Lung (tissue), 12 donors: ENCODE measurements around the gene KLHL4. TPM values are rescaled to one million over a fixed set of nuclear protein-coding genes. Genes with fewer than 3 reads are reported as not detected.
"Not testable (repeated sequence)": the region's sequence is repeated elsewhere in the genome, so short reads cannot be mapped to it uniquely, and the experiment has no call there.

Experiments used
- ATAC-seq: fragments of 200-7000 bp; cut with Tn5 transposase; one replicate; pipeline ENCODE4 v1.9.1; 2020; ENCODE audit warnings: moderate number of reproducible peaks; ENCODE audit not compliant: insufficient read depth, low FRiP score
- DNase-seq, 3 donors: peaks; one replicate each; pipeline ENCODE4 v3.0.0-alpha.2; 2013 to 2017
- H3K27ac ChIP-seq, 2 donors: one replicate each; pipeline ENCODE4 v1.5.1; 2013; ENCODE audit warnings: mild to moderate bottlenecking in 2 of 2, moderate library complexity in 2 of 2, control low read depth in 1 of 2, inconsistent platforms in 1 of 2, low read depth in 1 of 2, low read length in 1 of 2
- H3K27me3 ChIP-seq, 3 donors: one replicate each; pipeline ENCODE4 v1.5.1; 2013; ENCODE audit warnings: low read length in 2 of 3; ENCODE audit not compliant: control insufficient read depth in 3 of 3, insufficient read depth in 3 of 3
- H3K36me3 ChIP-seq, 4 donors: one replicate each; pipeline ENCODE4 v1.5.1; 2013; ENCODE audit warnings: low read length in 4 of 4, mild to moderate bottlenecking in 1 of 4, moderate library complexity in 1 of 4; ENCODE audit not compliant: control insufficient read depth in 4 of 4, insufficient read depth in 4 of 4
- H3K4me1 ChIP-seq, 5 donors: one replicate each; pipeline ENCODE4 v1.5.1; 2013; ENCODE audit warnings: low read length in 5 of 5, mild to moderate bottlenecking in 2 of 5, moderate library complexity in 1 of 5; ENCODE audit not compliant: control insufficient read depth in 5 of 5, insufficient read depth in 5 of 5
- H3K4me3 ChIP-seq: one replicate; pipeline ENCODE4 v1.5.1; 2013; ENCODE audit warnings: mild to moderate bottlenecking, control low read depth, moderate library complexity
- H3K9ac ChIP-seq, 2 donors: one replicate each; pipeline ENCODE4 v1.5.1; 2013; ENCODE audit warnings: low read length in 2 of 2, control low read depth in 1 of 2; ENCODE audit not compliant: insufficient read depth in 1 of 2
- H3K9me3 ChIP-seq, 4 donors: one replicate each; pipeline ENCODE4 v1.5.1; 2013; ENCODE audit warnings: low read length in 3 of 4, mild to moderate bottlenecking in 1 of 4, moderate library complexity in 1 of 4; ENCODE audit not compliant: control insufficient read depth in 4 of 4, insufficient read depth in 3 of 4
- WGBS, 2 donors: extraction: QIAGEN DNeasy Blood & Tissue Kit; methylation state at CpG; one replicate each; pipeline ENCODE4 v1.1.7; 2013; 5-methylcytosine and 5-hydroxymethylcytosine counted together
- polyA plus RNA-seq, 2 donors: library from polyadenylated mRNA; stranded (reverse); fragments of 200-250 nt; gene quantifications; one replicate each; pipeline ENCODE4 v1.2.1, GENCODE V29; 2013
- total RNA-seq, 2 donors: library from RNA; depleted of rRNA in 1 of 2; stranded (reverse); fragments of >200 nt in 1 of 2; gene quantifications; one replicate each; pipeline ENCODE4 v1.2.1, GENCODE V29; 2014 to 2021
- TF ChIP-seq, protein P1 (sequence below): IDR thresholded peaks from 2 replicates; pipeline ENCODE4 v1.5.1; 2012; ENCODE audit warnings: mild to moderate bottlenecking; ENCODE audit errors: control extremely low read depth, extremely low read depth
- donor health status: control.
- donor health status: control.
- donor health status: Bipolar disorder and iron deficiency.
- donor health status: healthy.
- donor health status: DM: yes; HTN: yes; CAD: no.

Gene KLHL4
- total and polyA plus RNA-seq, 4 donors, result 0.10 to 4.7 (median 1.6) TPM

GRCh38 chrX:87663421-87663820, 145.8 kb downstream of the KLHL4 start:
- no peak overlapping the region for H3K4me3 ChIP-seq
- H3K27ac ChIP-seq, result no peak overlapping the region
- no peaks in the 10 kb centered on the region for H3K9me3 ChIP-seq
- H3K4me1 ChIP-seq, result no peaks in the 10 kb centered on the region
- ATAC-seq (no peak), DNase-seq (no peak)
- TF ChIP-seq, protein P1, sequence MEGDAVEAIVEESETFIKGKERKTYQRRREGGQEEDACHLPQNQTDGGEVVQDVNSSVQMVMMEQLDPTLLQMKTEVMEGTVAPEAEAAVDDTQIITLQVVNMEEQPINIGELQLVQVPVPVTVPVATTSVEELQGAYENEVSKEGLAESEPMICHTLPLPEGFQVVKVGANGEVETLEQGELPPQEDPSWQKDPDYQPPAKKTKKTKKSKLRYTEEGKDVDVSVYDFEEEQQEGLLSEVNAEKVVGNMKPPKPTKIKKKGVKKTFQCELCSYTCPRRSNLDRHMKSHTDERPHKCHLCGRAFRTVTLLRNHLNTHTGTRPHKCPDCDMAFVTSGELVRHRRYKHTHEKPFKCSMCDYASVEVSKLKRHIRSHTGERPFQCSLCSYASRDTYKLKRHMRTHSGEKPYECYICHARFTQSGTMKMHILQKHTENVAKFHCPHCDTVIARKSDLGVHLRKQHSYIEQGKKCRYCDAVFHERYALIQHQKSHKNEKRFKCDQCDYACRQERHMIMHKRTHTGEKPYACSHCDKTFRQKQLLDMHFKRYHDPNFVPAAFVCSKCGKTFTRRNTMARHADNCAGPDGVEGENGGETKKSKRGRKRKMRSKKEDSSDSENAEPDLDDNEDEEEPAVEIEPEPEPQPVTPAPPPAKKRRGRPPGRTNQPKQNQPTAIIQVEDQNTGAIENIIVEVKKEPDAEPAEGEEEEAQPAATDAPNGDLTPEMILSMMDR, result no peak
- no peak overlapping the region for H3K9ac ChIP-seq
- peaks cover 0 to 11% (median 5%) of the 10 kb centered on the region in 3 donors for H3K27me3 ChIP-seq
- H3K36me3 ChIP-seq, result no peaks in the 10 kb centered on the region

DNA sequence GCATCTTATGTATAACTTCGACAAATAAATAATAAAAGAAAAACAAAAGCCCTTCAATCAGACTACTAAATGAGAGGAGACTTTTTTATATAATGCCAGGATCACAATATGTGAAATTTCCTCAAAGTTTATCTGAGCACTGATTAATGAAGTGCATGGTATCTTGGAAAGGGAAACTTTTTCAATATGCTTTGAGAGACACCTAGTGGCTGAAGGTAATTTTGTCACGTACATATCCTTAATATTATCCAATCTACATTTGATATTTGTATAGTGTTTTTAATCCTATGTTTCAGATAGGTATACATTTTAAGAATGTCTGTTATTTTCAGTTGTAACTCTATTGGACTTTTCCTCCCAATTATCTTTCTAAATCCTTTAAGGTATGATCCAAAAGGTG, 146.8 kb downstream of the KLHL4 start:
- no peaks in the 10 kb centered on the region for H3K9me3 ChIP-seq
- H3K9ac ChIP-seq, result no peak overlapping the region
- peak in 2 of 3 donors; percentile 56 to 62 for DNase-seq
- TF ChIP-seq, protein P1, result peak; percentile 9
- WGBS, 2 donors, result 2 to 3% methylated on average over 2 of the region's 2 CpGs
- peaks cover 0 to 11% (median 5%) of the 10 kb centered on the region in 3 donors for H3K27me3 ChIP-seq
- no peak for ATAC-seq
- no peaks in the 10 kb centered on the region for H3K36me3 ChIP-seq
- H3K4me1 ChIP-seq, result no peaks in the 10 kb centered on the region
- H3K4me3 ChIP-seq, result no peak overlapping the region
- H3K27ac ChIP-seq, result no peak overlapping the region

- H3K4me1 ChIP-seq, result no peaks in the 10 kb centered on the region
- DNase-seq (no peak), ATAC-seq (no peak)
- H3K27ac ChIP-seq, result no peak overlapping the region
- no peak overlapping the region for H3K9ac ChIP-seq
- TF ChIP-seq, protein P1, result no peak
- no peak overlapping the region for H3K4me3 ChIP-seq
- WGBS, 2 donors, result 69 to 81% methylated on average over 1 of the region's 1 CpG
- peaks cover 0 to 3% (median 0%) of the 10 kb centered on the region in 3 donors for H3K27me3 ChIP-seq
- no peaks in the 10 kb centered on the region for H3K36me3 ChIP-seq
- H3K9me3 ChIP-seq, result no peaks in the 10 kb centered on the region
These were observed 162.2 kb downstream of the KLHL4 start for GRCh38 chrX:87679849-87680248.

DNA sequence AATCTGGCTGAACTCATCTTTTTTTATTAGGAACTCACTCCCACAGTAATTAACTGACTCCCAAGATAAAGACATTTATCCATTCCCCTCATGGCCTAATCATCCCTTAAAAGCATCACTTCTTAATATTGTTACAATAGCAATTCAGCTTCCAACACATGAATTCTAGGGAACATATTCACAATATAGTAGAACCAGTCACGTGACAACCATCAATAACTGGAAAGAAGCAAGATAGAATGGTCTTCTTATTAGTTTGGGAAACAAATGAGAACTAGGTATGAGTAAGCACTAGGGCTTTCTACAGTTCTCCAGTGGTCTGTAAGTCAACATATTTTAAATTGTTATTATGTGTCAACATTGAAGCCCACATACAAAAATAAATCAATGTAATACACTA, 170.1 kb downstream of the KLHL4 start:
- H3K4me1 ChIP-seq, result no peaks in the 10 kb centered on the region
- TF ChIP-seq, protein P1, result no peak
- H3K9ac ChIP-seq, result no peak overlapping the region
- H3K27ac ChIP-seq, result no peak overlapping the region
- ATAC-seq (no peak), DNase-seq (no peak)
- H3K9me3 ChIP-seq, result no peaks in the 10 kb centered on the region
- no peaks in the 10 kb centered on the region for H3K27me3 ChIP-seq
- no peak overlapping the region for H3K4me3 ChIP-seq
- no peaks in the 10 kb centered on the region for H3K36me3 ChIP-seq
- 80 to 100% methylated on average over 1 of the region's 1 CpG for WGBS, 2 donors

DNA sequence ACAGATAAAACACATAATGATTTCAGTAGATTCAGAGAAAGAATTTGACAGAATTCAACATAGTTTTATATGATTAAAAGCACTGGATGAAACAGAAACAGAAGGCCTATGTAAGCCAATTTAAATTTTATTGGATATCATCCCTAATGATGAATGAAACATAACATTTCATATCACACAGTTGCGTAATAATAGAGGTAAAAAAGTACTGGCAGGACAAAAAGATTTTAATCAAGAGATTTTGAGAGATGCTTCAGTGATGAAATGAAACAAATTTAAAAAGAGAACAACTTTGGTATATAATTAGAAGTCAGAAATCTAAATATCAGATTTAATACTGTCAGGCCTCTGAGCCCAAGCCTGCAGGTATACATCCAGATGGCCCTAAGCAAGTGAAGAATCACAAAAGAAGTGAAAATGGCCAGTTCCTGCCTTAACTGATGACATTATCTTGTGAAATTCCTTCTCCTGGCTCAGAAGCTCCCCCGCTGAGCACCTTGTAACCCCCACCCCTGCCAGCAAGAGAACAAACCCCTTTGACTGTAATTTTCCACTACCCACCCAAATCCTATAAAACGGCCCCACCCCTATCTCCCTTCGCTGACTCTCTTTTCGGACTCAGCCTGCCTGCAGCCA, 170.6 kb downstream of the KLHL4 start:
- DNase-seq, ATAC-seq, H3K9me3 ChIP-seq, H3K27ac ChIP-seq, H3K27me3 ChIP-seq, H3K4me1 ChIP-seq, H3K9ac ChIP-seq, H3K4me3 ChIP-seq, H3K36me3 ChIP-seq: not testable (repeated sequence)
- WGBS, 2 donors, result 70 to 82% methylated on average over 5 of the region's 5 CpGs
